Testis (tissue), 3 donors: ENCODE results near the gene VSTM2B. TPM values are rescaled to one million over a fixed set of nuclear protein-coding genes. Genes with fewer than 3 reads are reported as not detected.

Experiments used
- DNase-seq: peaks from one replicate; pipeline ENCODE4 v3.0.0-alpha.2; 2019
- H3K27ac ChIP-seq, 2 donors: fragments of 200-600 bp; sonication (generic); one replicate each; pipeline ENCODE4 v1.5.1; 2019
- H3K27me3 ChIP-seq: fragments of 200-600 bp; sonication (generic); one replicate; pipeline ENCODE4 v1.5.1; 2019
- H3K36me3 ChIP-seq: fragments of 200-600 bp; sonication (generic); one replicate; pipeline ENCODE4 v1.5.1; 2017; ENCODE audit warnings: low read depth; ENCODE audit errors: missing control alignments
- H3K4me1 ChIP-seq: fragments of 200-600 bp; sonication (generic); one replicate; pipeline ENCODE4 v1.5.1; 2019
- H3K4me3 ChIP-seq, 2 donors: fragments of 200-600 bp; sonication (generic); one replicate each; pipeline ENCODE4 v1.5.1; 2017 to 2019
- H3K9me3 ChIP-seq: fragments of 200-600 bp; sonication (generic); one replicate; pipeline ENCODE4 v1.5.1; 2017
- POLR2A ChIP-seq: fragments of 450-650 bp; IDR thresholded peaks from one replicate; pipeline ENCODE4 v1.6.1; 2017; ENCODE audit warnings: antibody characterized with exemption, mild to moderate bottlenecking, moderate library complexity
- WGBS, 2 donors: methylation state at CpG; one replicate each; pipeline ENCODE4 v1.1.5; 2018; 5-methylcytosine and 5-hydroxymethylcytosine counted together
- intact Hi-C: fragments of 100-400 bp; cut with DNase I; formaldehyde crosslinking; loops from one replicate; pipeline ENCODE4 v1.15.1; 2023; ENCODE audit warnings: low total_unique reads
- polyA plus RNA-seq: library from polyadenylated mRNA; stranded (reverse); fragments of 350-450 nt; fragmentation: Illumina TruSeq; extraction: RNeasy Lipid Tissue Mini Kit (QIAGEN cat#74804); gene quantifications from one replicate; pipeline ENCODE4 v1.2.3, GENCODE V29; 2014; ENCODE audit warnings: low read depth, low replicate concordance; ENCODE audit not compliant: insufficient read depth
- total RNA-seq, 2 donors: library from RNA; depleted of rRNA; stranded (reverse); fragments of >200 nt; gene quantifications; one replicate each; pipeline ENCODE4 v1.2.3, GENCODE V29; 2016
- TF ChIP-seq, protein P1 (sequence below), 3 experiments: fragments of 450-650 bp in 2 of 3; fragments of 200-600 bp in 1 of 3; sonication (generic) in 1 of 3; IDR thresholded peaks; one replicate each; pipeline ENCODE4 v1.5.1; 2016 to 2019; ENCODE audit warnings: antibody characterized with exemption in 3 of 3, mild to moderate bottlenecking in 2 of 3, moderate library complexity in 1 of 3

Gene VSTM2B
- total and polyA plus RNA-seq, 3 donors from 2014 or later: 0.50 to 0.62 TPM; not detected in 1

DNA sequence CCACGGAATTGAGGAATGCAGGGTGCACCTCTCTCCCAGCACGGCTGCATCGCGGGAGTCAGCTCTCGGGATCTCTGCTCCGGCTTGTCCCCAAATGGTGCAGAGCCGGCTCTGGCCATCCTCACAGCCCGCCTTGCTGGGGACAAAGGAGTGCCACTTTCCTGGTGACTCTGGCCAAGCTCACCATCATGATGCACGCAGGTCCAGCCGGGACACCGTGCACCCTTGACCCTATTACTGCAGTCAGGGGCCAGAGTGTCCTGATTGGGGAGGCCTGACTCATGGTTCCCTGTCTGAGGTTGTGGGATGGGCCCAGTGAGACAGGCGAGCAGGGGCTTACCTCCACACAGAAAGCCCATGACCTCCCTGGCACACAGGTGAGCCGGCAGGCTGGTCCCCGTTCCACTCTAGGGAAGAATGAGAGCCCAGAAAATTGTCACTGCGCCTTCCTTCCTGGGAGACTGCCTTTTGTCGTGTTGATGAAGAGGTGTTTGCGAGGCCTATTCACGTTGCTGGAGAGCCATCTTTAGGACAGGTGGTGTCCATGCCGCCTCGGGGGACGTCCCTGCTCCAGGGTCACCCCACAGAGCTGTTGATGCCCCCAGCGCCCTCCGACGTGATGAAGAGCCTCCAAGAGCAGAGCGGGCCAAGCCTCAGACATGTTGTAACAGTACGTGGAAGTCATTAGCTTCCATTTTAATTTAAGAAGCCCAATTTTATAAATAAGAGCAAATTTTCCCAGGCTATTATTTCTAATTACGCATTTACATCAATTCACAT is 18.5 kb upstream of the VSTM2B start:
- intact Hi-C loops: no loop called here
- H3K4me1 ChIP-seq: peaks cover 6% of the 10 kb centered on the region
- H3K27me3 ChIP-seq: no peaks in the 10 kb centered on the region
- H3K9me3 ChIP-seq: no peaks in the 10 kb centered on the region
- H3K4me3 ChIP-seq: no peak overlapping the region
- H3K36me3 ChIP-seq: no peaks in the 10 kb centered on the region
- TF ChIP-seq, protein P1, sequence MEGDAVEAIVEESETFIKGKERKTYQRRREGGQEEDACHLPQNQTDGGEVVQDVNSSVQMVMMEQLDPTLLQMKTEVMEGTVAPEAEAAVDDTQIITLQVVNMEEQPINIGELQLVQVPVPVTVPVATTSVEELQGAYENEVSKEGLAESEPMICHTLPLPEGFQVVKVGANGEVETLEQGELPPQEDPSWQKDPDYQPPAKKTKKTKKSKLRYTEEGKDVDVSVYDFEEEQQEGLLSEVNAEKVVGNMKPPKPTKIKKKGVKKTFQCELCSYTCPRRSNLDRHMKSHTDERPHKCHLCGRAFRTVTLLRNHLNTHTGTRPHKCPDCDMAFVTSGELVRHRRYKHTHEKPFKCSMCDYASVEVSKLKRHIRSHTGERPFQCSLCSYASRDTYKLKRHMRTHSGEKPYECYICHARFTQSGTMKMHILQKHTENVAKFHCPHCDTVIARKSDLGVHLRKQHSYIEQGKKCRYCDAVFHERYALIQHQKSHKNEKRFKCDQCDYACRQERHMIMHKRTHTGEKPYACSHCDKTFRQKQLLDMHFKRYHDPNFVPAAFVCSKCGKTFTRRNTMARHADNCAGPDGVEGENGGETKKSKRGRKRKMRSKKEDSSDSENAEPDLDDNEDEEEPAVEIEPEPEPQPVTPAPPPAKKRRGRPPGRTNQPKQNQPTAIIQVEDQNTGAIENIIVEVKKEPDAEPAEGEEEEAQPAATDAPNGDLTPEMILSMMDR (IDR thresholded peaks at IDR 0.05): no peak
- TF ChIP-seq POLR2A: no peak
- no peak overlapping the region for H3K27ac ChIP-seq
- no peak for DNase-seq
- 84 to 91% methylated on average over 16 to 27 of the region's 27 CpGs for WGBS, 2 donors

DNA sequence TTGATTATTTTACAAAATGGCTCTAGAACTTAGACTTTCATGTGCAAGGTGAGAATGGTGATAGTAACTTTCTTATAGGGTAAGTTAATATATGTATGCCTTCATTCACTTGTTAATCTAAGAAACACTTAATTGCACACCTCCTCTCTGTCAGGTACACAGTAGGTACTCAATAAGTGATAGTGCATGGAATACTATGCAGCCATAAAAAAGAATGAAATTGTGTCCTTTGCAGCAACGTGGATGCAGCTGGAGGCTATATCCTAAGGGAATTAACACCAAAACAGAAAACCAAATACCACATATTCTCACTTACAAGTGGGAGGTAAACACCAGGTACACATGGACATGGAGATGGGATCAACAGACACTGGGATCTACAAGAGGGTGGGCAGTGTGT is 17.6 kb upstream of the VSTM2B start:
- Histone ChIP-seq H3K4me3 (no peak overlapping the region), H3K9me3 (no peaks in the 10 kb centered on the region), H3K27ac (no peak overlapping the region), H3K27me3 (no peaks in the 10 kb centered on the region), H3K4me1 (peaks cover 6% of the 10 kb centered on the region), H3K36me3 (no peaks in the 10 kb centered on the region)
- 69 to 93% methylated on average over 1 of the region's 1 CpG for WGBS, 2 donors
- intact Hi-C loops: no loop called here
- TF ChIP-seq POLR2A: no peak
- TF ChIP-seq, protein P1 (IDR thresholded peaks at IDR 0.05): no peak
- no peak for DNase-seq

DNA sequence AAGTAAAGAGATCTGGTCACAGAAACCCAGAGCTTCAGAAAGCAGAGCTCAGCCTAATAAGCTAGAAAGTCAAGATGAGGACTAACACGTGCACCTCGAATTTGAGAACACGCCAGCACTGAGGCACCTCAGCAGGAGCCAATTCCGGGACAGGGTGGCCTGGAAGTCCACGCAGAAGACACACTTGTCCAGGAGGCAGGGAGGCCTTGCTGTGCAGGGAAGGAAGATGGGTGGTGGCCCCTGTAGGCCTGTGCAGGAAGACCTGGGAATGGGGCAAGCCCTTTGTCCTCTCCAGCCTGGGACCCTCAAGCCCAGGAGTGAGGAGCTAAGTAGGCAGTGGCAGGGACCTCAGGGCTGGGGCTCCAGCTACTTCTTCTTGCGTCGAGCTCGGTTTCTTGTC is 16.3 kb upstream of the VSTM2B start:
- Histone ChIP-seq H3K4me3 (no peak overlapping the region), H3K9me3 (no peaks in the 10 kb centered on the region), H3K27ac (no peak overlapping the region), H3K27me3 (no peaks in the 10 kb centered on the region), H3K36me3 (no peaks in the 10 kb centered on the region), H3K4me1 (peaks cover 6% of the 10 kb centered on the region)
- 80 to 81% methylated on average over 5 to 8 of the region's 8 CpGs for WGBS, 2 donors
- TF ChIP-seq POLR2A: no peak
- TF ChIP-seq, protein P1 (IDR thresholded peaks at IDR 0.05): no peak
- no peak for DNase-seq
- intact Hi-C loops: no loop called here

- 71 to 76% methylated on average over 8 to 9 of the region's 9 CpGs for WGBS, 2 donors
- no peaks in the 10 kb centered on the region for H3K36me3 ChIP-seq
- DNase-seq: no peak
- no peaks in the 10 kb centered on the region for H3K4me1 ChIP-seq
- TF ChIP-seq, protein P1 (IDR thresholded peaks at IDR 0.05): no peak
- intact Hi-C loops: no loop called here
- H3K9me3 ChIP-seq: no peaks in the 10 kb centered on the region
- H3K27me3 ChIP-seq: no peaks in the 10 kb centered on the region
- H3K27ac ChIP-seq: no peak overlapping the region
- no peak overlapping the region for H3K4me3 ChIP-seq
Observed at GRCh38 chr19:29510701-29511265, 15.0 kb upstream of the VSTM2B start.

DNA sequence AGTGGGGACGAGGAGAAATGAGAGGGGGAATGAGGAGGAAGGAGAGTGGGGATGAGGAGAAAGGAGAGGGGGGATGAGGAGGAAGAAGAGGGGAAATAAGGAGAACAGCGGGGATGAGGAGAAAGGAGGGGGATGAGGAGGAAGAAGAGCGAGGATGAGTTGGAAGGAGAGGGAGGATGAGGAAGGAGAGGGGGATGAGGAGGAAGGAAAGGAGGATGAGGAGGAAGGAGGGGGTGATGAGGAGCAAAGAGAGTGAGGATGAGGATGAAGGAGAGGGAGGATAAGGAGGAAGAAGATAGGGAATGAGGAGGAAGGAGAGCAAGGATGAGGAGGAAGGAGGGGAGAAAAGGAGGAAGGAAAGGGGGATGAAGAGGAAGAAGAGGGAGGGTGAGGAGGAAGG is 14.0 kb upstream of the VSTM2B start:
- TF ChIP-seq, protein P1 (IDR thresholded peaks at IDR 0.05): no peak
- TF ChIP-seq POLR2A: no peak
- H3K4me3 ChIP-seq: no peak overlapping the region
- 72 to 85% methylated on average over 3 of the region's 3 CpGs for WGBS, 2 donors
- intact Hi-C loops: no loop called here
- DNase-seq: no peak
- no peaks in the 10 kb centered on the region for H3K27me3 ChIP-seq
- H3K4me1 ChIP-seq: no peaks in the 10 kb centered on the region
- no peak overlapping the region for H3K27ac ChIP-seq
- H3K9me3 ChIP-seq: no peaks in the 10 kb centered on the region
- H3K36me3 ChIP-seq: no peaks in the 10 kb centered on the region
